ENCODE measurements around the gene TRAPPC10. TPM values are rescaled to one million over a fixed set of nuclear protein-coding genes. Genes with fewer than 3 reads are reported as not detected.

Gene TRAPPC10
- total and polyA plus RNA-seq, 9 of the 15 experiments (the other 6 are each of a cell fraction or from before 2014, with no cell fraction given) = 1.1 to 33.8 (median 24.3) TPM

DNA sequence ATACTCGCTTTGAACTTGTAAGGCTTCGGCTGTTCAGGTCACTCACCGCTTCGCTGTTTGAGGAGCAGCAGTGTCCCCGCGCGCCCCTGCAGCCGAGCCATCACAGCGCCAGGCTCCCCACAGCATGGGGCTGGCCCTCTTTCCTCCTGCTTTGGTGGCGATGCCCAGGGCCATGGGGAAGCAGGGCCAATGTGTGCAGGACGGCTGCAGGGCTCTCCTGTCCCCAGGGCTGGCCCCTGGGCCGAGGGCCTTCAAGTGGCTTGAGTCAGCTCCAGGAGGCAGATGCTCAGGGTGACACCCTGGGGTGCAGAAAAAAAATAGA is 38.5 kb upstream of the TRAPPC10 start:
- no peaks in the 10 kb centered on the region for H3K27me3 ChIP-seq (ENCODE audit: control insufficient read depth in 2 of 2, insufficient read depth in 2 of 2, low read length in 2 of 2)
- in situ Hi-C loops (cut with MboI) = no loop called here
- H3K4me2 ChIP-seq (ENCODE audit: insufficient read depth, low read length) = no peak overlapping the region
- H4K20me1 ChIP-seq (replicated peaks; ENCODE audit: control insufficient read depth, insufficient read depth, low read length) = no peaks in the 10 kb centered on the region
- peaks cover 14 to 39% of the 10 kb centered on the region in 2 experiments; a peak in 4 of 5 replicates for H3K4me1 ChIP-seq (replicated peaks in 1 of 2; ENCODE audit: control insufficient read depth in 2 of 2, insufficient read depth in 2 of 2, low read length in 2 of 2)
- CTCF ChIA-PET (ENCODE audit: low intra/inter-chr PET ratio) = no interaction called here
- intact Hi-C loops (cut with micrococcal nuclease) = no loop called here
- H3K9me1 ChIP-seq (ENCODE audit: control insufficient read depth, insufficient read depth, low read length) = no peaks in the 10 kb centered on the region
- no TSS peak for BruUV-seq (replicated peaks)
- no peak for DNase-seq (ENCODE audit: extremely low read depth in 1 of 4, low spot score in 3 of 4)
- no peaks in the 10 kb centered on the region for H3K9me3 ChIP-seq (replicated peaks; ENCODE audit: control insufficient read depth, insufficient read depth, low read depth, low read length)
- TF ChIP-seq SMARCE1 (IDR thresholded peaks at IDR 0.05) (no peak), ZEB2 (IDR thresholded peaks at IDR 0.05) (no peak), CHCHD3 (CRISPR knock-in tag; IDR thresholded peaks at IDR 0.05) (no peak), ZSCAN29 (IDR thresholded peaks at IDR 0.05) (no peak), CC2D1A (IDR thresholded peaks at IDR 0.05) (no peak), KDM1A (IDR thresholded peaks at IDR 0.05) (no peak), CBX5 (IDR thresholded peaks at IDR 0.05; ENCODE audit: borderline replicate concordance, low read depth) (no peak), IRF2 (CRISPR knock-in tag; IDR thresholded peaks at IDR 0.05) (no peak), BCOR (IDR thresholded peaks at IDR 0.05) (no peak)
- TF ChIP-seq, protein P1, sequence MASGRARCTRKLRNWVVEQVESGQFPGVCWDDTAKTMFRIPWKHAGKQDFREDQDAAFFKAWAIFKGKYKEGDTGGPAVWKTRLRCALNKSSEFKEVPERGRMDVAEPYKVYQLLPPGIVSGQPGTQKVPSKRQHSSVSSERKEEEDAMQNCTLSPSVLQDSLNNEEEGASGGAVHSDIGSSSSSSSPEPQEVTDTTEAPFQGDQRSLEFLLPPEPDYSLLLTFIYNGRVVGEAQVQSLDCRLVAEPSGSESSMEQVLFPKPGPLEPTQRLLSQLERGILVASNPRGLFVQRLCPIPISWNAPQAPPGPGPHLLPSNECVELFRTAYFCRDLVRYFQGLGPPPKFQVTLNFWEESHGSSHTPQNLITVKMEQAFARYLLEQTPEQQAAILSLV (tag; IDR thresholded peaks at IDR 0.05) = no peak
- TF ChIP-seq, protein P2, sequence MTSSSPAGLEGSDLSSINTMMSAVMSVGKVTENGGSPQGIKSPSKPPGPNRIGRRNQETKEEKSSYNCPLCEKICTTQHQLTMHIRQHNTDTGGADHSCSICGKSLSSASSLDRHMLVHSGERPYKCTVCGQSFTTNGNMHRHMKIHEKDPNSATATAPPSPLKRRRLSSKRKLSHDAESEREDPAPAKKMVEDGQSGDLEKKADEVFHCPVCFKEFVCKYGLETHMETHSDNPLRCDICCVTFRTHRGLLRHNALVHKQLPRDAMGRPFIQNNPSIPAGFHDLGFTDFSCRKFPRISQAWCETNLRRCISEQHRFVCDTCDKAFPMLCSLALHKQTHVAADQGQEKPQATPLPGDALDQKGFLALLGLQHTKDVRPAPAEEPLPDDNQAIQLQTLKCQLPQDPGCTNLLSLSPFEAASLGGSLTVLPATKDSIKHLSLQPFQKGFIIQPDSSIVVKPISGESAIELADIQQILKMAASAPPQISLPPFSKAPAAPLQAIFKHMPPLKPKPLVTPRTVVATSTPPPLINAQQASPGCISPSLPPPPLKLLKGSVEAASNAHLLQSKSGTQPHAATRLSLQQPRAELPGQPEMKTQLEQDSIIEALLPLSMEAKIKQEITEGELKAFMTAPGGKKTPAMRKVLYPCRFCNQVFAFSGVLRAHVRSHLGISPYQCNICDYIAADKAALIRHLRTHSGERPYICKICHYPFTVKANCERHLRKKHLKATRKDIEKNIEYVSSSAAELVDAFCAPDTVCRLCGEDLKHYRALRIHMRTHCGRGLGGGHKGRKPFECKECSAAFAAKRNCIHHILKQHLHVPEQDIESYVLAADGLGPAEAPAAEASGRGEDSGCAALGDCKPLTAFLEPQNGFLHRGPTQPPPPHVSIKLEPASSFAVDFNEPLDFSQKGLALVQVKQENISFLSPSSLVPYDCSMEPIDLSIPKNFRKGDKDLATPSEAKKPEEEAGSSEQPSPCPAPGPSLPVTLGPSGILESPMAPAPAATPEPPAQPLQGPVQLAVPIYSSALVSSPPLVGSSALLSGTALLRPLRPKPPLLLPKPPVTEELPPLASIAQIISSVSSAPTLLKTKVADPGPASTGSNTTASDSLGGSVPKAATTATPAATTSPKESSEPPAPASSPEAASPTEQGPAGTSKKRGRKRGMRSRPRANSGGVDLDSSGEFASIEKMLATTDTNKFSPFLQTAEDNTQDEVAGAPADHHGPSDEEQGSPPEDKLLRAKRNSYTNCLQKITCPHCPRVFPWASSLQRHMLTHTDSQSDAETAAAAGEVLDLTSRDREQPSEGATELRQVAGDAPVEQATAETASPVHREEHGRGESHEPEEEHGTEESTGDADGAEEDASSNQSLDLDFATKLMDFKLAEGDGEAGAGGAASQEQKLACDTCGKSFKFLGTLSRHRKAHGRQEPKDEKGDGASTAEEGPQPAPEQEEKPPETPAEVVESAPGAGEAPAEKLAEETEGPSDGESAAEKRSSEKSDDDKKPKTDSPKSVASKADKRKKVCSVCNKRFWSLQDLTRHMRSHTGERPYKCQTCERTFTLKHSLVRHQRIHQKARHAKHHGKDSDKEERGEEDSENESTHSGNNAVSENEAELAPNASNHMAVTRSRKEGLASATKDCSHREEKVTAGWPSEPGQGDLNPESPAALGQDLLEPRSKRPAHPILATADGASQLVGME (CRISPR knock-in tag; IDR thresholded peaks at IDR 0.05) = no peak
- TF ChIP-seq, protein P3, sequence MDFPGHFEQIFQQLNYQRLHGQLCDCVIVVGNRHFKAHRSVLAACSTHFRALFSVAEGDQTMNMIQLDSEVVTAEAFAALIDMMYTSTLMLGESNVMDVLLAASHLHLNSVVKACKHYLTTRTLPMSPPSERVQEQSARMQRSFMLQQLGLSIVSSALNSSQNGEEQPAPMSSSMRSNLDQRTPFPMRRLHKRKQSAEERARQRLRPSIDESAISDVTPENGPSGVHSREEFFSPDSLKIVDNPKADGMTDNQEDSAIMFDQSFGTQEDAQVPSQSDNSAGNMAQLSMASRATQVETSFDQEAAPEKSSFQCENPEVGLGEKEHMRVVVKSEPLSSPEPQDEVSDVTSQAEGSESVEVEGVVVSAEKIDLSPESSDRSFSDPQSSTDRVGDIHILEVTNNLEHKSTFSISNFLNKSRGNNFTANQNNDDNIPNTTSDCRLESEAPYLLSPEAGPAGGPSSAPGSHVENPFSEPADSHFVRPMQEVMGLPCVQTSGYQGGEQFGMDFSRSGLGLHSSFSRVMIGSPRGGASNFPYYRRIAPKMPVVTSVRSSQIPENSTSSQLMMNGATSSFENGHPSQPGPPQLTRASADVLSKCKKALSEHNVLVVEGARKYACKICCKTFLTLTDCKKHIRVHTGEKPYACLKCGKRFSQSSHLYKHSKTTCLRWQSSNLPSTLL (IDR thresholded peaks at IDR 0.05) = no peak
- TF ChIP-seq, protein P4, sequence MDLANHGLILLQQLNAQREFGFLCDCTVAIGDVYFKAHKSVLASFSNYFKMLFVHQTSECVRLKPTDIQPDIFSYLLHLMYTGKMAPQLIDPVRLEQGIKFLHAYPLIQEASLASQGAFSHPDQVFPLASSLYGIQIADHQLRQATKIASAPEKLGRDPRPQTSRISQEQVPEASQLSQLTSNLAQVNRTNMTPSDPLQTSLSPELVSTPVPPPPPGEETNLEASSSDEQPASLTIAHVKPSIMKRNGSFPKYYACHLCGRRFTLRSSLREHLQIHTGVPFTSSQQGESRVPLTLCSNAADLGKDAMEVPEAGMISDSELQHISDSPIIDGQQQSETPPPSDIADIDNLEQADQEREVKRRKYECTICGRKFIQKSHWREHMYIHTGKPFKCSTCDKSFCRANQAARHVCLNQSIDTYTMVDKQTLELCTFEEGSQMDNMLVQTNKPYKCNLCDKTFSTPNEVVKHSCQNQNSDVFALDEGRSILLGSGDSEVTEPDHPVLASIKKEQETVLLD (IDR thresholded peaks at IDR 0.05) = no peak
- ATAC-seq = no peak
- no peak overlapping the region for H2AFZ ChIP-seq (ENCODE audit: low read depth, low read length)
- H3K27ac ChIP-seq (ENCODE audit: extremely low read depth, low read depth, low read length) = no peak overlapping the region
- peaks cover 58% of the 10 kb centered on the region; the same call in 2 of the 3 replicates for H3K36me3 ChIP-seq (ENCODE audit: control insufficient read depth, insufficient read depth, low read length)
- no peak for FAIRE-seq
- WGBS (ENCODE audit: insufficient coverage, low coverage, missing lambda C conversion rate) = 88% methylated on average over 12 of the region's 12 CpGs
- POLR2A ChIA-PET = interaction anchor here (0.6 to 1.5 kb wide), 9 partner anchors 8 to 139 kb away, joined by 3 to 5 read pairs (median 3); no protein-coding TSS in a partner anchor
- no peak overlapping the region for H3K4me3 ChIP-seq
- no peak overlapping the region; a peak in 1 of 4 replicates for H3K9ac ChIP-seq (ENCODE audit: insufficient read depth in 1 of 2, low read depth in 2 of 2, low read length in 2 of 2)
- no peaks in the 10 kb centered on the region for H3K79me2 ChIP-seq (ENCODE audit: control insufficient read depth, insufficient read depth, low read length)

Data from K562 (cell line).